Measurements from ENCODE around the gene PSMD12.
"Not testable (repeated sequence)": the region's sequence is repeated elsewhere in the genome, so short reads cannot be mapped to it uniquely, and the experiment has no call there.

PSMD12 gene

GRCh38 chr17:67362173-67362572 lies 4.2 kb downstream of the PSMD12 start:
- in situ Hi-C loops (cut with MboI; ENCODE audit: low pct_unique_long_range_greater_than_20kb, low sequenced_read_pairs), result no loop called here

DNA sequence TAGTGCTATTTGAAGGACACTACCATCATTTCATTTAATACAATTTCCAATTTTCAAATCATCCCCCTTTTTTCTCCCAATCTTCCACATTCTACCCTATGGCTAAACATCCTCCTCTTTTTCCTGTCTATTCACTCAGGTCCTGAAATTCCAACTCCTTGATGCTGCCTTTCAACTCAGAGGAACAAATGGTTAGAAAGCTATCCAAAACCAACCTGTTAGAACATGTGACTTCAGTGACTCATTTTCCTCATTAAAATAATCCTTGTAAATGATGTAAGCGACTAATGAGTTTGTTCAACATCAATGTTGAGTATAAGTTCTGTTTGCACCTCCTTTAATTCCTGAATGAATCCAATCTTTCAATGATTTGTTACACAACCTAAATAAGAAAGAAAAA lies 5.5 kb downstream of the PSMD12 start:
- in situ Hi-C loops (cut with MboI; ENCODE audit: low pct_unique_long_range_greater_than_20kb, low sequenced_read_pairs), result no loop called here
- DNase-seq, result no peak

More at GRCh38 chr17:67362173-67362572, 4.2 kb downstream of the PSMD12 start:
- no peak for DNase-seq

DNA sequence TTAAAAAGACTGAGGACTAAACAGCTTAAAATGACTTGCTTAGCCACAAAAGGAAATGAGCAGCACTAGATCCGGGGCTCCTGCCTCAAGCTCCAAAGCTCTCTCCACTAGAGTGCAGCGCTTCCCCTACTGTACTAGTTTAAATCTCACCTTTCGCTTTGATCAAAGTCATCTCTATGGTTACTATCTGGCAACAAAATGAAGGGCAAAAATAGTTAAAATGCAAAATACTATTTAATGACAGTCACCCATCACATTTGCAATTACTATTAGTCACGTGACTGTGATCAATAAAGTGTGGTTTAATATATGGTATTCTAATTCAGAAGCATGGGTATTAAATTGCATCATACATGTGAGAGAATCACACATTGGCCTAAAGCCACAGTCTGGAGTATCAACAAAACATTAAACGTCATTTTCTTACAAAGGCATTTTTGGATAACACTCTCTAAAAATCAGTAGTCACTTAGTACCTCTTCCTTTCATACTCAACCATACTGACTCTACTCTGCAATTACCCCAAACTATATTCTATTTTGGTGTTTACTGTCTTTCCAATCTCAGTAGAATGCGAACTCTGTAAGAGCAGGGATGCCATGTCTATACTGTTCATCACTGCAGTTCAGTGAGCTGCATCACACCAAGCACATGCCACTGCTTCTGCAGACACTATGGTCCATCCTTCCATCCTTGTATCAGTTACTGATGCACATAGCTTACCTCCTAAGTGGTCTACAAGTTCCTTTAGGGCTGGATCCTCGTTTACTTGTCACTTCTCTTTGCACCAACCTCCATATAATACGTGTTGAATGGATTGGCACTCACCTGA lies 6.2 kb downstream of the PSMD12 start:
- in situ Hi-C loops (cut with MboI; ENCODE audit: low pct_unique_long_range_greater_than_20kb, low sequenced_read_pairs), result no loop called here
- peak; percentile 61 for DNase-seq

GRCh38 chr17:67358612-67359011 lies 7.8 kb downstream of the PSMD12 start:
- in situ Hi-C loops (cut with MboI; ENCODE audit: low pct_unique_long_range_greater_than_20kb, low sequenced_read_pairs), result no loop called here
- DNase-seq, result no peak

- peak; percentile 25 for DNase-seq
- in situ Hi-C loops (cut with MboI; ENCODE audit: low pct_unique_long_range_greater_than_20kb, low sequenced_read_pairs), result no loop called here
These were observed 12.3 kb downstream of the PSMD12 start for GRCh38 chr17:67353929-67354574.

GRCh38 chr17:67353161-67353560 lies 13.2 kb downstream of the PSMD12 start:
- in situ Hi-C loops (cut with MboI; ENCODE audit: low pct_unique_long_range_greater_than_20kb, low sequenced_read_pairs), result no loop called here
- DNase-seq, result no peak

- in situ Hi-C loops (cut with MboI; ENCODE audit: low pct_unique_long_range_greater_than_20kb, low sequenced_read_pairs), result no loop called here
- no peak for DNase-seq
These were observed 17.0 kb downstream of the PSMD12 start for GRCh38 chr17:67349420-67349819.

DNA sequence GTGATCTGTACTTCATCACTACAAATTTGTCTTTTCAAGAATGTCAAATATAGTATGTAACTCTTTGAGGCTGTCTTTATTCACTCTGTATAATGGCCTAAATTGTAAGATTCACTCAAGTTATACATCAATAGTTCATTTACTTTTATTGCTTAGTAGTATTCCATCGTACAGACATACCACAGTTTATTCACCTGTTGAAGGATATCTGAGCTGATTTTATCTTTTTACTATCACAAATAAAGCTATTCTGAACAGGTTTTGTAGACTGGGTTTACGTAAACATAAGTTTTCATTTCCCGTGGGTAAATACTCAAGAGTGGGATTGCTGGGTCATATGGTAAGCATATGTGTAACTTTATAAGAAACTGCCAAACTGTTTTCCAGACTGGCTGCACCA lies 18.6 kb downstream of the PSMD12 start:
- in situ Hi-C loops (cut with MboI; ENCODE audit: low pct_unique_long_range_greater_than_20kb, low sequenced_read_pairs), result no loop called here
- DNase-seq, result no peak

GRCh38 chr17:67343237-67343636 lies 23.1 kb downstream of the PSMD12 start:
- in situ Hi-C loops (cut with MboI; ENCODE audit: low pct_unique_long_range_greater_than_20kb, low sequenced_read_pairs), result no loop called here
- no peak for DNase-seq

DNA sequence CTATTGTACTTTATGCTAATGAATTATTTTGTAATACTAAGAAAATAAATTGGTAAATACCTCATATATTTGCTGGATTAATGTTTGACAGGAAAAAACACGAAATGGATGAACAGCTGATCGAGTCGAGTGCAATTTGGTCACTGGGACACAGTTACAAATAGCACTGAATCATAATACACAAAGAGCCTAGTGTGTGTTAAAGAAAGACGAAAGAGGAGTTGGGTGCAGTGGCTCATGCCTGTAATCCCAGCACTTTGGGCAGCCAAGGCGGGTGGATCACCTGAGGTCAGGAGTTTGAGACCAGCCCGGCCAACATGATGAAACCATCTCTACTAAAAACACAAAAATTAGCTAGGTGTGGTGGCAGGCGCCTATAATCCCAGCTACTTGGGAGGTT lies 28.0 kb downstream of the PSMD12 start:
- in situ Hi-C loops (cut with MboI; ENCODE audit: low pct_unique_long_range_greater_than_20kb, low sequenced_read_pairs), result not testable (repeated sequence)

GRCh38 chr17:67336859-67337258 lies 29.5 kb downstream of the PSMD12 start:
- in situ Hi-C loops (cut with MboI; ENCODE audit: low pct_unique_long_range_greater_than_20kb, low sequenced_read_pairs), result no loop called here
- DNase-seq, result no peak

More for the DNA sequence above, 28.0 kb downstream of the PSMD12 start:
- DNase-seq, result not testable (repeated sequence)

GRCh38 chr17:67335245-67335835 lies 31.0 kb downstream of the PSMD12 start:
- in situ Hi-C loops (cut with MboI; ENCODE audit: low pct_unique_long_range_greater_than_20kb, low sequenced_read_pairs), result no loop called here
- no peak for DNase-seq

GRCh38 chr17:67332162-67332508 lies 34.2 kb downstream of the PSMD12 start:
- in situ Hi-C loops (cut with MboI; ENCODE audit: low pct_unique_long_range_greater_than_20kb, low sequenced_read_pairs); DNase-seq: not testable (repeated sequence)

DNA sequence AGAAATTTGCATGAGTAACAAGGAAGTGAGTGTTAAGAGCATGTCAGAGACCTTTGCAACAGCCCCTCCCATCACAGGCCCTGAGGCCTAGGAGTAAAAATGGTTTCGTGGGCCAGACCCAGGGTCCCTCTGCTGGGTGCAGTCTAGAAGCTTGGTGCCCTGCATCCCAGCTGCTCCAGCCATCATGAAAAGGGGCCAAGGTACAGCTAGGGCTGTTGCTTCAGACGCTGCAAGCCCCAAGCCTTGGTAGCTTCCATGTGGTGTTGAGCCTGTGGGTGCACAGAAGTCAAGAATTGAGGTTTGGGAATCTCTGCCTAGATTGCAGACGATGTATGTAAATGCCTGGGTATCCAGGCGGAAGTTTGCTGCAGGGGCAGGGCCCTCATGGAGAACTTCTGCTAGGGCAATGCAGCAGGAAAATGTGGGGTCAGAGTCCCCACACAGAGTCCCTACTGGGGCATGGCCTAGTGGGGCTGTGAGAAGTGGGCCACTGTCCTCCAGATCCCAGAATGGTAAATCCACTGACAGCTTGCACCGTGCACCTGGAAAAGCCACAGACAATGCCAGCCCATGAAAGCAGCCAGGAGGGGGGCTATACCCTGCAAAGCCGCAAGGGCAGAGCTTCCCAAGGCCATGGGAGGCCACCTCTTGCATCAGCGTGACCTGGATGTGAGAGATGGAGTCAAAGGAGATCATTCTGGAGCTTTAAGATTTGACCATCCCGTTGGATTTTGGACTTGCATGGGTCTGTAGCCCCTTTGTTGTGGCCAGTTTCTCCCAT lies 34.8 kb downstream of the PSMD12 start:
- DNase-seq; in situ Hi-C loops (cut with MboI; ENCODE audit: low pct_unique_long_range_greater_than_20kb, low sequenced_read_pairs): not testable (repeated sequence)

GRCh38 chr17:67328026-67328425 lies 38.4 kb downstream of the PSMD12 start:
- DNase-seq, result no peak
- in situ Hi-C loops (cut with MboI; ENCODE audit: low pct_unique_long_range_greater_than_20kb, low sequenced_read_pairs), result no loop called here

DNA sequence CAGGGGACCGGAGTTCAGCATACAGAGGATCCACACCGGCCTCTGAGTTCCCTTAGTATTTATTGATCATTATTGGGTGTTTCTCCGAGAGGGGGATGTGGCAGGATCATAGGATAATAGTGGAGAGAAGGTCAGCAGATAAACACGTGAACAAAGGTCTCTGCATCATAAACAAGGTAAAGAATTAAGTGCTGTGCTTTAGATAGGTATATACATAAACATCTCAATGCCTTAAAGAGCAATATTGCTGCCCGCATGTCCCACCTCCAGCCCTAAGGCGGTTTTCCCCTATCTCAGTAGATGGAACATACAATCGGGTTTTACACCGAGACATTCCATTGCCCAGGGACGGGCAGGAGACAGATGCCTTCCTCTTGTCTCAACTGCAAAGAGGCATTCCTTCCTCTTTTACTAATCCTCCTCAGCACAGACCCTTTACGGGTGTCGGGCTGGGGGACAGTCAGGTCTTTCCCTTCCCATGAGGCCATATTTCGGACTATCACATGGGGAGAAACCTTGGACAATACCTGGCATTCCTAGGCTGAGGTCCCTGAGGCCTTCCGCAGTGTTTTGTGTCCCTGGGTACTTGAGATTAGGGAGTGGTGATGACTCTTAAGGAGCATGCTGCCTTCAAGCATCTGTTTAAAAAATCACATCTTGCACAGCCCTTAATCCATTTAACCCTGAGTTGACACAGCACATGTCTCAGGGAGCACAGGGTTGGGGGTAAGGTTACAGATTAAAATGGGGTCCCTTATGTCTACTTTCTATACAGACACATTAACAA lies 39.2 kb downstream of the PSMD12 start:
- DNase-seq; in situ Hi-C loops (cut with MboI; ENCODE audit: low pct_unique_long_range_greater_than_20kb, low sequenced_read_pairs): not testable (repeated sequence)

DNA sequence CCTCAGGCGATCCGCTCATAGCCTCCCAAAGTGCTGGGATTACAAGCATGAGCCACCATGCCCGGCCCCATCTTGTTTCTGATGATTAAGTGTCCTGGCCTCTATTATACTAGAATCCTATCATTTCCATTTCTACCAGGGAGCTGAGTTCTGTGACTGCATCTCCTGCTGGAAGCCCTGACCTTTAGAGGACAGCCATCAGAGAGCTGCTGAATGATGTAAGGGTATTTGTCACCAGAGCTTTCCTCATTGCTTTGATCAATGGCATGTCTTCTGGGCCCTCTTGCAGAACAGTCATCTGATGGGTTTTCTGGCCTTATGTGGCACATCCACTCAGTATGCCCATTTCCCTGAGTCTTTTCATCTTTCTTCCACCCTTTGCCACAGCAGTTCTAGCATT lies 39.9 kb downstream of the PSMD12 start:
- DNase-seq, result no peak
- in situ Hi-C loops (cut with MboI; ENCODE audit: low pct_unique_long_range_greater_than_20kb, low sequenced_read_pairs), result no loop called here

DNA sequence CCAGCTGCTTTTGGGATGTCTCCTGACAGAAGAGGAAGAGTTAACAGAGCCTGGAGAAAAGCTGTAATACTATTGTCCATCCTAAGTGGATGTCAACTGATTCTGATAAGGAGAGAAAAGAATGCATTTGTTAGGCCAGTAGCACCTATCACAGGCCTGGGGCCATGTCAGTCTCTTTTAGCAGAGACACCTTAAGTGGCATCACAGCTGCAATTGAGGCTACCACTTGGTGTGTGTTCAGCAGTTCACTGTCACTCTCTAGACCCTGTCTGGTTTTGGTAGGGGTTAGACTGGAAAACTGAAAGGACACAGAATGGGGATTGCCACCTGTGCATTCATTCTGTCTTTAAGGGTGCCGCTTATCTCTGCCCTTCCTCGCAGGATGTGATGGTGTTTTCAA lies 42.0 kb downstream of the PSMD12 start:
- DNase-seq, result no peak
- in situ Hi-C loops (cut with MboI; ENCODE audit: low pct_unique_long_range_greater_than_20kb, low sequenced_read_pairs), result no loop called here

GRCh38 chr17:67323445-67323844 lies 42.9 kb downstream of the PSMD12 start:
- DNase-seq, result no peak
- in situ Hi-C loops (cut with MboI; ENCODE audit: low pct_unique_long_range_greater_than_20kb, low sequenced_read_pairs), result no loop called here
